Glutamatergic neuron (in vitro differentiated cells): ENCODE results near the gene APOL3. TPM values are rescaled to one million over a fixed set of nuclear protein-coding genes. Genes with fewer than 3 reads are reported as not detected.
A peak's percentile ranks its signal among the peaks of the same experiment; 100 is the strongest.

Source experiments
- DNase-seq: peaks from one replicate; pipeline ENCODE4 v3.0.0; 2022
- H3K27ac Mint-ChIP-seq: one replicate; pipeline ENCODE4 v1.8.0; 2020; ENCODE audit warnings: mild to moderate bottlenecking, mixed read lengths, inconsistent platforms; ENCODE audit not compliant: unreplicated experiment
- H3K27me3 Mint-ChIP-seq: one replicate; pipeline ENCODE4 v1.8.0; 2020; ENCODE audit warnings: mild to moderate bottlenecking, moderate library complexity, mixed read lengths, inconsistent platforms; ENCODE audit not compliant: unreplicated experiment
- H3K36me3 Mint-ChIP-seq: one replicate; pipeline ENCODE4 v1.8.0; 2020; ENCODE audit warnings: mild to moderate bottlenecking, mixed read lengths, inconsistent platforms; ENCODE audit not compliant: unreplicated experiment
- H3K4me1 Mint-ChIP-seq: one replicate; pipeline ENCODE4 v1.8.0; 2020; ENCODE audit warnings: mild to moderate bottlenecking, low read depth, mixed read lengths, inconsistent platforms; ENCODE audit not compliant: unreplicated experiment
- H3K4me3 Mint-ChIP-seq: one replicate; pipeline ENCODE4 v1.8.0; 2020; ENCODE audit warnings: mild to moderate bottlenecking, mixed read lengths, inconsistent platforms; ENCODE audit not compliant: unreplicated experiment
- H3K9me3 Mint-ChIP-seq: one replicate; pipeline ENCODE4 v1.8.0; 2020; ENCODE audit warnings: mild to moderate bottlenecking, moderate library complexity, mixed read lengths, inconsistent platforms; ENCODE audit not compliant: unreplicated experiment
- total RNA-seq: library from RNA; stranded (reverse); fragmentation: NEBNext Ultra II Directional; extraction: Animal tissue kit (Norgen Biotek cat#: 25700); gene quantifications from one replicate; pipeline ENCODE4 v1.2.1, GENCODE V29; 2021; ENCODE audit not compliant: unreplicated experiment
- TF ChIP-seq, protein P1 (sequence below): fragments of 200-600 bp; sonication (generic); IDR thresholded peaks from one replicate; pipeline ENCODE4 v1.5.0; 2021; ENCODE audit not compliant: partially characterized antibody, unreplicated experiment

The APOL3 gene
- total RNA-seq, 1 donor from 2014 or later = not detected

GRCh38 chr22:36180038-36180880, 19.7 kb upstream of the APOL3 start:
- peak; percentile 85 for DNase-seq
- Mint-ChIP-seq H3K4me3 (no peak overlapping the region), H3K27ac (peak overlapping the region; percentile 41), H3K9me3 (no peaks in the 10 kb centered on the region), H3K27me3 (no peaks in the 10 kb centered on the region), H3K36me3 (no peaks in the 10 kb centered on the region), H3K4me1 (peaks cover 1% of the 10 kb centered on the region)
- TF ChIP-seq, protein P1, sequence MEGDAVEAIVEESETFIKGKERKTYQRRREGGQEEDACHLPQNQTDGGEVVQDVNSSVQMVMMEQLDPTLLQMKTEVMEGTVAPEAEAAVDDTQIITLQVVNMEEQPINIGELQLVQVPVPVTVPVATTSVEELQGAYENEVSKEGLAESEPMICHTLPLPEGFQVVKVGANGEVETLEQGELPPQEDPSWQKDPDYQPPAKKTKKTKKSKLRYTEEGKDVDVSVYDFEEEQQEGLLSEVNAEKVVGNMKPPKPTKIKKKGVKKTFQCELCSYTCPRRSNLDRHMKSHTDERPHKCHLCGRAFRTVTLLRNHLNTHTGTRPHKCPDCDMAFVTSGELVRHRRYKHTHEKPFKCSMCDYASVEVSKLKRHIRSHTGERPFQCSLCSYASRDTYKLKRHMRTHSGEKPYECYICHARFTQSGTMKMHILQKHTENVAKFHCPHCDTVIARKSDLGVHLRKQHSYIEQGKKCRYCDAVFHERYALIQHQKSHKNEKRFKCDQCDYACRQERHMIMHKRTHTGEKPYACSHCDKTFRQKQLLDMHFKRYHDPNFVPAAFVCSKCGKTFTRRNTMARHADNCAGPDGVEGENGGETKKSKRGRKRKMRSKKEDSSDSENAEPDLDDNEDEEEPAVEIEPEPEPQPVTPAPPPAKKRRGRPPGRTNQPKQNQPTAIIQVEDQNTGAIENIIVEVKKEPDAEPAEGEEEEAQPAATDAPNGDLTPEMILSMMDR = peak; percentile 91

DNA sequence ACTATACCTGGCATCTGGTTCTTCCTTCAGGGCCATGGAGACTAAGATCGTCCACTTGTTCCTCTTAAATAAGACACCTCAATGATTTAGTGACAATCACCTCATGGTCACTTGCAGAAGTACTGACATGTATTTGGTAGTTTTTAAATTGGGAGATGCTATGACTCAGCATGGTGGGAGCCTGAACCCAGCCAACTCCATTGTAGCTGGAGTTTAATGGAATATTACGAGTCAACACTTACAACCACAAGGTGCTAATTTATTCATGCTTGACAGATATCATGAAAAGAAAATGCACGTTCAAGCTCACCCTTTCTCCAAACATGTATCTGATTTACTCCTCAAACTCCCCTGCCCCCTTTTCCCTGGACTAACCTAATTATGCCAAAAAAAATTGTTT, 16.6 kb upstream of the APOL3 start:
- Mint-ChIP-seq H3K27ac (no peak overlapping the region), H3K4me1 (peaks cover 1% of the 10 kb centered on the region), H3K9me3 (no peaks in the 10 kb centered on the region), H3K36me3 (no peaks in the 10 kb centered on the region), H3K27me3 (no peaks in the 10 kb centered on the region), H3K4me3 (no peak overlapping the region)
- no peak for DNase-seq
- TF ChIP-seq, protein P1 = no peak

DNA sequence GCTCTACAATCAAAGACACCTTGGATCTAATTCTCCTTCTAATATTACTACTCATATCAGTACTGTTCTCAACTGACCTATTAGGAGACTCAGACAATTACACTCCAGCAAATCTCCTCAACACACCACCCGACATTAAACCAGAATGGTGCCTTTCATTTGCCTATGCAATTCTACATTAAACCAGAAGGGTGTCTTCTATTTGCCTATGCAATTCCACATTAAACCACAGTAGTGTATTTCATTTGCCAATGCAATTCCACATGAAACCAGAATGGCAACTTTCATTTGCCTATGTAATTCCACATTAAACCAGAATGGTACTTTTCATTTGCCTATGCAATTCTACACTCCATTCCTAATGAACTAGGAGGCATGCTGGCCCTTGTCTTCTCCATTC, 15.3 kb upstream of the APOL3 start:
- no peak for DNase-seq
- Mint-ChIP-seq H3K4me3 (no peak overlapping the region), H3K36me3 (no peaks in the 10 kb centered on the region), H3K9me3 (no peaks in the 10 kb centered on the region), H3K27me3 (no peaks in the 10 kb centered on the region), H3K27ac (no peak overlapping the region), H3K4me1 (no peaks in the 10 kb centered on the region)
- TF ChIP-seq, protein P1 = no peak

DNA sequence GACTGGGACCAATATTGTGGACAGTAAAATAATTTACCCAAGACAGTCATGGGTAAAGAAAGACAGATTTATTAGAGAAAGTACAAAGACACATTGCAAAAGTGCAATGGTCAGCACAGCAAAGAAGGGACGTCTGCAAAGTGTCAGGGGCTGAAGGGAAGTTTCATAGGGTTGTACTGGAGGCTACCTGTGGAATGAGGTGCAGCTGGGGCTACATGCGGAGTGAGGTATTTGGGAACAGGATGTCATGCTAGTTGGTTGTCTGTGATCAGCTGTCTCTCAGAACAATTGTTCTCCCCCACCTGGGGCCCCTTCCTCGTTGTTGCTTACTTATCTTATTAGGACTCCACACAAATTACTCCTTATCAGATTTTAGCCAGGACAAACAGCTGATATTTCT, 11.4 kb upstream of the APOL3 start:
- Mint-ChIP-seq H3K9me3 (no peaks in the 10 kb centered on the region), H3K4me3 (no peak overlapping the region), H3K27ac (no peak overlapping the region), H3K27me3 (no peaks in the 10 kb centered on the region), H3K4me1 (no peaks in the 10 kb centered on the region), H3K36me3 (peaks cover 7% of the 10 kb centered on the region)
- TF ChIP-seq, protein P1 = no peak
- DNase-seq = no peak

GRCh38 chr22:36166518-36167220, 6.1 kb upstream of the APOL3 start:
- DNase-seq = no peak
- Mint-ChIP-seq H3K4me1 (no peaks in the 10 kb centered on the region), H3K4me3 (no peak overlapping the region), H3K27ac (no peak overlapping the region), H3K36me3 (peaks cover 7% of the 10 kb centered on the region), H3K9me3 (no peaks in the 10 kb centered on the region), H3K27me3 (peaks cover 3% of the 10 kb centered on the region)
- TF ChIP-seq, protein P1 = no peak
